GM18511 (cell line): Measurements from ENCODE around the gene ITCH.
"Not testable (repeated sequence)": the region's sequence is repeated elsewhere in the genome, so short reads cannot be mapped to it uniquely, and the experiment has no call there.

Experiments
- ATAC-seq: cut with Tn5 transposase; IDR thresholded peaks from one replicate; pipeline ENCODE4 v1.9.1; 2021; ENCODE audit warnings: mild to moderate bottlenecking, moderate library complexity; ENCODE audit not compliant: unreplicated experiment

ITCH gene

DNA sequence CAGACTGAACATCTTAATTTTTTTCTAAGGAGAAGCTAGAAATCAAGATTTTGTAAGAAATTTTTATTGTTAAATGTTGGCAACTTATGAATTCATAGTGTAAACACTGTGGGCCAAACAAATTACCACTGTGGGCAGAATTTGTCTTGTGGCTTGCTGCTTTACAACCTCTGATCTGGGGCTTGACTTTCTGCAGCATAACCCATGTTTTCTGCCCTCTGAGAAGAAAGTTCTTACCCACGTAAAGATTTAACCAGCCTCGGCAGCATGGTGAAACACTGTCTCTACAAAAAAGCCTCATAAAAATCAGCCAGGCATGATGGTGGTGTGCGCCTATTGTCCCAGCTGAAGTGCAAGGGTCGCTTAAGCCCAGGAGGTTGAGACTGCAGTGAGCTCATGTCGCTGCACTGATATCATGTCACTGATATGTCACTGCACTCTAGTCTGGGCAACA is 12.9 kb downstream of the ITCH start:
- ATAC-seq: no peak

GRCh38 chr20:34377072-34377847 is 14.2 kb downstream of the ITCH start:
- peak; percentile 83 for ATAC-seq

DNA sequence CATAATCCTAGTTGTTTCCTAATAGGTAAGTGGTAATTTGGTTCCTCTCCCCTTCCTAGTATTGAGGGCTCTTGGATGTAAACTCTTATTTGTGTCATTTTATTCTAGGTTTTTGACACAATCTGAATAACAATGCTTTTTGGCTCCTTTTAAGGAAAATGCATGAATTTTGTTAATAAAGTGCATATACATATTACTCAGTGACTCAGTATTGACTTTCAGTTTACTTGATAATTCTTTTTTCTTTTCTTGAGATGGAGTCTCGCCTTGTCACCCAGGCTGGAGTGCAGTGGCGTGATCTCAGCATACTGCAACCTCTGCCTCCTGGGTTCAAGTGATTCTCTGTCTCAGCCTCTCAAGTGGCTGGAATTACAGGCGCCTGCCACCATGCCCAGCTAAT is 19.1 kb downstream of the ITCH start:
- ATAC-seq: no peak

DNA sequence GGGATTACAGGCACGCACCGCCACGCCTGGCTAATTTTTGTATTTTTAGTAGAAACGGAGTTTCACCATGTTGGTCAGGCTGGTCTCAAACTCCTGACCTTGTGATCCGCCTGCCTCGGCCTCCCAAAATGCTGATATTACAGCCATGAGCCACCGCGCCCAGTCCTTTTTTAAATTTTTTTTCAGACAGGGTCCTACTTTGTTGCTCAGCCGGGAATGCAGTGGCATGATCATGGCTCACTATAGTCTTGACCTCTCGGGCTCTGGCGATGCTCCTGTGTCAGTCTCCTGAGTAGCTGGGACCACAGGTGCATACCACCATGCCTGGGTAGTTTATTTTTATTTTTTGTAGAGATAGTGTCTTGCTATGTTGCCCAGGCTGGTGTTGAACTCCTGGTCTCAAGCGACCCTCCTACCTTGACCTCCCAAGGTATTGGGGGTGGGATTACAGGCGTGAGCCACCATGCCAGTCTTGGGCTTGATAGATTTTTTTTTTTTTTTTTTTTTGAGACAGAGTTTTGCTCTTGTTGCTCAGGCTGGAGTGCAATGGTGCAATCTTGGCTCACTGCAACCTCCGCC is 19.9 kb downstream of the ITCH start:
- ATAC-seq: not testable (repeated sequence)

GRCh38 chr20:34385464-34385863 is 22.4 kb downstream of the ITCH start:
- ATAC-seq: no peak

DNA sequence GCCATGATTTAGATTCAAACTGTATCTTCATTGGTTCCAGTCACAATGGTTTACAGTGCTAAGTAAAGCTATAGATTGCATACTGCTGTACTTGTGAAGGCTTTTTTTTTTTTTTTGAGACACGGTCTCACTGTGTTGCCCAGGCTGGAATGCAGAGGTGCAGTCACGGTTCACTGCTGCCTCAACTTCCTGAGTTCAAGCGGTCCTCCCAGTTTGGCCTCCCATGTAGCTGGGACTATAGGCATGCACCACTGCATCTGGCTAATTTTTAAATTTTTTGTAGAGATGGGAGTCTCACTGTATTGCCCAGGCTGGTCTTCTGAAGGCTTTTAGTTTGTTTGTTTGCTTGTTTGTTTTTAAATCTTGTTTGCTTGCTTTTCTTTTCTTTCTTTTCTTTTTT is 24.9 kb downstream of the ITCH start:
- ATAC-seq: no peak

DNA sequence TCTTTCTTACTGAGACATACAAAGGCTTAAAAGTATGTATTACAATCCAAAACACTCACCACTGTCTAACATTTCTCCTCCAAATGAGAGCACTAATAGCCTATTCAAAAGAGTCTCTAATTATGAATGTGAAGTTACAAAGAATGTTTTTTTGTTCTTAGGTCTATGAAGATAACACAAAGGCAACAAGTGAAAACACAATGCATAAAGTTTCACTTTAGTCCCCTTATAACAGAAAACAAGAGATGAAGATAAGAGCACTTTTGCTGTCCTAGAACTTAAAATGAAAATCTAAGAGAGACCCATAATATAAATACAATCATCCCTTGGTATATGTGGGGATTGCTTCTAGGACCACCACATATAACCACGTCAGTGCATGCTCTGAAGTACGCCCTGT is 25.6 kb downstream of the ITCH start:
- ATAC-seq: no peak

GRCh38 chr20:34389206-34389953 is 26.3 kb downstream of the ITCH start:
- ATAC-seq: no peak

- no peak for ATAC-seq
These were observed 27.0 kb downstream of the ITCH start for GRCh38 chr20:34389954-34390555.

DNA sequence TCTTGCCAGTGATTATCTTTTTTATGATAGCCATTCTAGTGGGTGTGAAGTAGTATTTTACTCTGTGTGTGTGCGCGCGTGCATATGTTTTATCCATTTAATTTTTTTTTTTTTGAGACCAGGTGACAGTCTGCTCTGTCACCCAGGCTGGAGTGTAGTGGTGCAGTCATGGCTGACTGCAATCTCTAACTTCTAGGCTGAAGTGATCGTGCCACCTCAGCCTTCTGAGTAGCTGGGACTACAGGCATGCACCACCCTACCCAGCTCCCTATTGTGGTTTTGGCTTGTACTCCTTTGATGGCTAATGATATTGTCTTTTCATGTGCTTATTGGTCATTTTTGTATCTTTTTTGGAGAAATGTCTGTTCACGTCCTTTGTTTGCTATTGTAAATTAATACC is 33.3 kb downstream of the ITCH start:
- ATAC-seq: no peak

DNA sequence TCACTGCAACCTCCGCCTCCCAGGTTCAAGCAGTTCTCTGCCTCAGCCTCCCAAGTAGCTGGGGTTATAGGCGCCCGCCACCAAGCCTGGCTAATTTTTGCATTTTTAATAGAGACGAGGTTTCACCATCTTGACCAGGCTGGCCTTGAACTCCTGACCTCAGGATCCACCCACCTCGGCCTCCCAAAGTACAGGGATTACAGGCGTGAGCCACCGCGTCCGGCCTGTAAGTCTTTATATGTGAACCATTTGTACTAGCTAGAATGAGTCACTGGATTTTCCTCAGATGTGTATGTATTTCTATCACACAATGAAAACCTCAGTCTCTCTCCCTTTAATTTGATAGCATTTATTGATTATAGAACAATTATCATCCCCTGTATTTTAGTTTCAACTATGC is 34.0 kb downstream of the ITCH start:
- ATAC-seq: no peak

DNA sequence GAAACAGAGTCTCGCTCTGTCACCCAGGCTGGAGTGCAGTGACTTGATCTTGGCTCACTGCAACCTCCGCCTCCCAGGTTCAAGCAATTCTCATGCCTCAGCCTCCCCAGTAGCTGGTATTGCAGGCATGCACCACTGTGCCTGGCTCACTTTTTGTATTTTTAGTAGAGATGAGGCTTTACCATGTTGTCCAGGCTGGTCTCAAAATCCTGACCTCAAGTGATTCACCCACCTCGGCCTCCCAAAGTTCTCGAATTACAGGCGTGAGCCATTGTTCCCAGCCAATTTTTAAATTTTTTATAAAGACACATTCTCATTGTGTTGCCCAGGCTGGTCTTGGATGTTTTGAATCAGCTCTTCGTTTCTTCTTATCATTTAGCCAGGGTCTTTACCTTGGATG is 37.7 kb downstream of the ITCH start:
- ATAC-seq: not testable (repeated sequence)

- ATAC-seq: no peak
These were observed 38.8 kb downstream of the ITCH start for GRCh38 chr20:34401741-34402455.

- no peak for ATAC-seq
These were observed 39.4 kb downstream of the ITCH start for GRCh38 chr20:34402461-34402860.

GRCh38 chr20:34403063-34403827 is 40.2 kb downstream of the ITCH start:
- no peak for ATAC-seq

DNA sequence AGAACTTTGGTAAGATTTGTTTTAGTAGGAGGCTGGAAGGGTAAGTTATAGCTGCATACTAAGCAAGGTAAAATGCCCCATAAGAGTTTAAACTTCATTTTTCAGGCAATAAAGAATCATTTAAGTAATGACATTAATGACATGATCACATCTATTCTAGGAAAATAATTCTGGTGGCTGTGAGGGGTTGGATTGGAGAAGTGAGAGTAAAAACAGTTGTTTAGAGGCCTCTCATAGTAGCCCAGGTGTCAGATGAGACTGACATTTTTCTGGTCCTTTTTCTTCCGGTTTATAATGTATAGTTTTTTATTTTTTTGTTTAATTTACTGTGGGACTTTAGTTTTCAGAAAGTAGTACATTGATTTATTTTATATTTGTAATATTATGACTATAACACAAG is 40.8 kb downstream of the ITCH start:
- ATAC-seq: no peak

GRCh38 chr20:34404803-34405202 is 41.7 kb downstream of the ITCH start:
- no peak for ATAC-seq

DNA sequence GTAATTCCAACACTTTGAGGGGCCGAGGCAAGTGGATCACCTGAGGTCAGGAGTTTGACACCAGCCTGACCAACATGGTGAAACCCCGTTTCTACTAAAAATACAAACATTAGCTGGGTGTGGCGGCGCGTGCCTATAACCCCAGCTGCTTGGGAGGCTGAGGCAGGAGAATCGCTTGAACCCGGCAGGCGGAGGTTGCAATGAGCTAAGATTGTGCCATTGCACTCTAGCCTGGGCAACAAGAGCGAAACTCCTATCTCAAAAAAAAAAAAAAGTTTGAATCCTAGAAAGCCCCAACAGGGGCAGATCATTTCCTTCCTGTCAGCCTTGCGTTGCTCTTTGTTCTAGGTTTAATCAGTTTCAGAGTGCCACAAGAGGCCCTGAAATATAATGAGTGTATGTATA is 42.2 kb downstream of the ITCH start:
- ATAC-seq: not testable (repeated sequence)

- ATAC-seq: not testable (repeated sequence)
These were observed 42.9 kb downstream of the ITCH start for GRCh38 chr20:34405942-34406341.

GRCh38 chr20:34407962-34408474 is 44.9 kb downstream of the ITCH start:
- ATAC-seq: no peak
